K562 (cell line): ENCODE measurements around the gene SLC35F5. TPM values are rescaled to one million over a fixed set of nuclear protein-coding genes. Genes with fewer than 3 reads are reported as not detected.

ENCODE experiments used
- ADNP ChIP-seq: fragments of 200-800 bp; sonication (Bioruptor generic); IDR thresholded peaks from 2 replicates; pipeline ENCODE4 v1.6.1; 2016; ENCODE audit warnings: missing genetic modification characterization, missing compliant biosample characterization
- CREM ChIP-seq: IDR thresholded peaks from 2 replicates; pipeline ENCODE4 v1.6.1; 2014; ENCODE audit warnings: antibody characterized with exemption, low read depth
- OTX1 ChIP-seq: fragments of 450-650 bp; formaldehyde crosslinking; IDR thresholded peaks from 2 replicates; pipeline ENCODE4 v1.4.0; 2022; ENCODE audit warnings: mild to moderate bottlenecking
- PHB2 ChIP-seq: fragments of 450-650 bp; IDR thresholded peaks from 2 replicates; pipeline ENCODE4 v1.6.1; 2017; ENCODE audit warnings: low read depth
- POLR3A ChIP-seq: IDR thresholded peaks from 2 replicates; pipeline ENCODE4 v1.6.1; 2011; ENCODE audit warnings: borderline replicate concordance, mild to moderate bottlenecking, moderate library complexity; ENCODE audit not compliant: insufficient read length, insufficient read depth; ENCODE audit errors: extremely low read depth
- TAF15 ChIP-seq: fragments of 200-400 bp; formaldehyde crosslinking; IDR thresholded peaks from 2 replicates; pipeline ENCODE4 v1.6.1; 2017; ENCODE audit warnings: mild to moderate bottlenecking, low read depth, low read length, moderate library complexity
- TCF7 ChIP-seq: sonication (generic); IDR thresholded peaks from 2 replicates; pipeline ENCODE4 v1.6.1; 2016; ENCODE audit warnings: antibody characterized with exemption, borderline replicate concordance
- ZNF253 ChIP-seq: fragments of 250-450 bp; sonication (Bioruptor Pico); conservative IDR thresholded peaks from 2 replicates; pipeline ENCODE4 v1.6.1; 2021; ENCODE audit warnings: mild to moderate bottlenecking
- ZNF282 ChIP-seq: sonication (generic); formaldehyde crosslinking; IDR thresholded peaks from 2 replicates; pipeline ENCODE4 v1.8.1; 2023; ENCODE audit warnings: missing genetic modification reagents
- ZNF766 ChIP-seq: fragments of 200-800 bp; sonication (Bioruptor generic); conservative IDR thresholded peaks from 2 replicates; pipeline ENCODE4 v1.6.1; 2016; ENCODE audit warnings: missing genetic modification characterization, missing compliant biosample characterization
- polyA plus RNA-seq, 8 experiments: library from polyadenylated mRNA; depleted of rRNA in 4 of 8; stranded (reverse) in 5 of 8; unstranded in 3 of 8; fragments of >200 nt; fragmentation: Nextera tagmentation in 2 of 8; fragmentation: Illumina TruSeq in 1 of 8; extraction: Ambion mirVana in 2 of 8; extraction: Trizol in 1 of 8; gene quantifications; 2 replicates each; pipeline versions ENCODE4 v1.2.1 to v1.2.3, GENCODE V29; 2011 to 2014; ENCODE audit warnings: inconsistent platforms in 1 of 8, missing spikeins in 1 of 8
- total RNA-seq, 7 experiments: library from RNA; depleted of rRNA in 6 of 7; stranded (reverse); fragments of >200 nt in 6 of 7; fragmentation: Illumina TruSeq in 2 of 7; extraction: Trizol in 2 of 7; gene quantifications; 2 replicates each; pipeline versions ENCODE4 v1.2.1 to v1.2.3, GENCODE V29; 2011 to 2021; ENCODE audit warnings: low replicate concordance in 1 of 7
- TF ChIP-seq, protein P1 (sequence below): conservative IDR thresholded peaks from 2 replicates; pipeline ENCODE4 v1.6.1; 2011; ENCODE audit warnings: low read depth, mild to moderate bottlenecking, low read length; ENCODE audit not compliant: control insufficient read depth
- TF ChIP-seq, protein P2 (sequence below), 2 experiments: fragments of 450-650 bp in 1 of 2; IDR thresholded peaks; 2 replicates each; pipeline ENCODE4 v1.6.1; 2011 to 2017; ENCODE audit warnings: low read depth in 2 of 2, antibody characterized with exemption in 1 of 2, borderline replicate concordance in 1 of 2, low read length in 1 of 2, mild to moderate bottlenecking in 1 of 2, mixed read lengths in 1 of 2; ENCODE audit not compliant: control insufficient read depth in 1 of 2
- TF ChIP-seq, protein P3 (sequence below): fragments of 450-650 bp; IDR thresholded peaks from 2 replicates; pipeline ENCODE4 v1.6.1; 2014; ENCODE audit warnings: low read depth, mild to moderate bottlenecking, moderate library complexity, borderline replicate concordance
- TF ChIP-seq, protein P4 (sequence below): sonication (generic); formaldehyde crosslinking; IDR thresholded peaks from 2 replicates; pipeline ENCODE4 v1.5.0; 2020; ENCODE audit warnings: missing genetic modification reagents
- TF ChIP-seq, protein P5 (sequence below): fragments of 250-450 bp; sonication (Bioruptor Pico); IDR thresholded peaks from 2 replicates; pipeline ENCODE4 v1.4.0; 2020; ENCODE audit warnings: borderline replicate concordance
- TF ChIP-seq, protein P6 (sequence below): fragments of 250-450 bp; sonication (Bioruptor Pico); IDR thresholded peaks from 2 replicates; pipeline ENCODE4 v1.8.0; 2022; ENCODE audit warnings: moderate library complexity, mild to moderate bottlenecking, inconsistent platforms

The SLC35F5 gene
- total and polyA plus RNA-seq, 9 of the 15 experiments (the other 6 are each of a cell fraction or from before 2014, with no cell fraction given), result 4.9 to 50.7 (median 30.5) TPM

DNA sequence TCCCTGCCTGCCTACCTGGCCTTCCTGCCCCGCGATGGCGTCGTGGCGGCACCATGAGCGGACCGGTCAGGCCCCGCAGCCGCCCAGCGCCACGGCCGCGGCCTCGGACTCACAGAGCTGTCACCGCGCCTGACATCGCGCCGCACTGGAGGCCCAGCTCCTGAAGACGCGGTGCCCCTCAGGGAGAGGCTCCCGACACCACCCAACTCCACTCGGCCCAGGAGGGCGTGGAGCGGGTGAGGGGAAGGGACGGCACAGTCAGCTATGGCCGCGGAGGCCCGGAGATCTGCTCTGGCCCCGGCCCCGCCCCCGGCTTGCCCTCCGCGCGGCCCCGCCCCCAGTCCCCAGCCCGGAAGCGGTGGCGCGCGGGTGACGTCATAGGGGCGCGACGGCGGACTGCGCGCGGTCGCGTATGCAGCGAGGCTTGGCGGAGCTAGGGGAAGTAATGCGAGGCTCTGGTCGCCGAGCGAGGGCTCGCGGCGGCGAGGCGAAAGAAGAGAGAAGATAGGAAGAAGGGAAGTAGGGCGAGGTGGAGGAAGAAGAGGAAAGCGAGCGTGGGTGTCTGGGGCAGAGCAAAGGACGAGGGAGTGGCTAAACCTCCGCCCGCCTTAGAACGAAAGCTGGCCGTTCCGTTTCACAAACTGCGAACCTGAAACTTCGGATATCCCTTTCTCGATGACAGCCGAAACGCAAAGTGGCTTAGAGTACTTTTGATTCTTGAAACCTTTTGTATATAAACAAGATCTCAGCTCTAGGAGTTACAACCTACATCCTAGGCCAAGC, at the start of gene SLC35F5 (continued):
- TF ChIP-seq, protein P1, sequence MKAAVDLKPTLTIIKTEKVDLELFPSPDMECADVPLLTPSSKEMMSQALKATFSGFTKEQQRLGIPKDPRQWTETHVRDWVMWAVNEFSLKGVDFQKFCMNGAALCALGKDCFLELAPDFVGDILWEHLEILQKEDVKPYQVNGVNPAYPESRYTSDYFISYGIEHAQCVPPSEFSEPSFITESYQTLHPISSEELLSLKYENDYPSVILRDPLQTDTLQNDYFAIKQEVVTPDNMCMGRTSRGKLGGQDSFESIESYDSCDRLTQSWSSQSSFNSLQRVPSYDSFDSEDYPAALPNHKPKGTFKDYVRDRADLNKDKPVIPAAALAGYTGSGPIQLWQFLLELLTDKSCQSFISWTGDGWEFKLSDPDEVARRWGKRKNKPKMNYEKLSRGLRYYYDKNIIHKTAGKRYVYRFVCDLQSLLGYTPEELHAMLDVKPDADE, result peak; percentile 69
- TF ChIP-seq TCF7 (no peak), OTX1 (CRISPR knock-in tag) (0 out of 2 replicates have a peak, but pooled peaks have one; percentile 67), ZNF766 (no peak), ZNF282 (CRISPR knock-in tag) (no peak), PHB2 (no peak), ZNF253 (no peak), TAF15 (no peak), ADNP (no peak), CREM (peak; percentile 99), POLR3A (no peak)
- TF ChIP-seq, protein P2, sequence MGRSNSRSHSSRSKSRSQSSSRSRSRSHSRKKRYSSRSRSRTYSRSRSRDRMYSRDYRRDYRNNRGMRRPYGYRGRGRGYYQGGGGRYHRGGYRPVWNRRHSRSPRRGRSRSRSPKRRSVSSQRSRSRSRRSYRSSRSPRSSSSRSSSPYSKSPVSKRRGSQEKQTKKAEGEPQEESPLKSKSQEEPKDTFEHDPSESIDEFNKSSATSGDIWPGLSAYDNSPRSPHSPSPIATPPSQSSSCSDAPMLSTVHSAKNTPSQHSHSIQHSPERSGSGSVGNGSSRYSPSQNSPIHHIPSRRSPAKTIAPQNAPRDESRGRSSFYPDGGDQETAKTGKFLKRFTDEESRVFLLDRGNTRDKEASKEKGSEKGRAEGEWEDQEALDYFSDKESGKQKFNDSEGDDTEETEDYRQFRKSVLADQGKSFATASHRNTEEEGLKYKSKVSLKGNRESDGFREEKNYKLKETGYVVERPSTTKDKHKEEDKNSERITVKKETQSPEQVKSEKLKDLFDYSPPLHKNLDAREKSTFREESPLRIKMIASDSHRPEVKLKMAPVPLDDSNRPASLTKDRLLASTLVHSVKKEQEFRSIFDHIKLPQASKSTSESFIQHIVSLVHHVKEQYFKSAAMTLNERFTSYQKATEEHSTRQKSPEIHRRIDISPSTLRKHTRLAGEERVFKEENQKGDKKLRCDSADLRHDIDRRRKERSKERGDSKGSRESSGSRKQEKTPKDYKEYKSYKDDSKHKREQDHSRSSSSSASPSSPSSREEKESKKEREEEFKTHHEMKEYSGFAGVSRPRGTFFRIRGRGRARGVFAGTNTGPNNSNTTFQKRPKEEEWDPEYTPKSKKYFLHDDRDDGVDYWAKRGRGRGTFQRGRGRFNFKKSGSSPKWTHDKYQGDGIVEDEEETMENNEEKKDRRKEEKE (IDR thresholded peaks at IDR 0.05; ENCODE audit: borderline replicate concordance in 1 of 2, control insufficient read depth in 1 of 2, low read depth in 2 of 2, low read length in 1 of 2), result no peak
- TF ChIP-seq, protein P3, sequence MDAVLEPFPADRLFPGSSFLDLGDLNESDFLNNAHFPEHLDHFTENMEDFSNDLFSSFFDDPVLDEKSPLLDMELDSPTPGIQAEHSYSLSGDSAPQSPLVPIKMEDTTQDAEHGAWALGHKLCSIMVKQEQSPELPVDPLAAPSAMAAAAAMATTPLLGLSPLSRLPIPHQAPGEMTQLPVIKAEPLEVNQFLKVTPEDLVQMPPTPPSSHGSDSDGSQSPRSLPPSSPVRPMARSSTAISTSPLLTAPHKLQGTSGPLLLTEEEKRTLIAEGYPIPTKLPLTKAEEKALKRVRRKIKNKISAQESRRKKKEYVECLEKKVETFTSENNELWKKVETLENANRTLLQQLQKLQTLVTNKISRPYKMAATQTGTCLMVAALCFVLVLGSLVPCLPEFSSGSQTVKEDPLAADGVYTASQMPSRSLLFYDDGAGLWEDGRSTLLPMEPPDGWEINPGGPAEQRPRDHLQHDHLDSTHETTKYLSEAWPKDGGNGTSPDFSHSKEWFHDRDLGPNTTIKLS, result peak; percentile 76; the same call in 1 of the 2 replicates
- TF ChIP-seq, protein P4, sequence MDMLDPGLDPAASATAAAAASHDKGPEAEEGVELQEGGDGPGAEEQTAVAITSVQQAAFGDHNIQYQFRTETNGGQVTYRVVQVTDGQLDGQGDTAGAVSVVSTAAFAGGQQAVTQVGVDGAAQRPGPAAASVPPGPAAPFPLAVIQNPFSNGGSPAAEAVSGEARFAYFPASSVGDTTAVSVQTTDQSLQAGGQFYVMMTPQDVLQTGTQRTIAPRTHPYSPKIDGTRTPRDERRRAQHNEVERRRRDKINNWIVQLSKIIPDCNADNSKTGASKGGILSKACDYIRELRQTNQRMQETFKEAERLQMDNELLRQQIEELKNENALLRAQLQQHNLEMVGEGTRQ, result no peak
- TF ChIP-seq, protein P5, sequence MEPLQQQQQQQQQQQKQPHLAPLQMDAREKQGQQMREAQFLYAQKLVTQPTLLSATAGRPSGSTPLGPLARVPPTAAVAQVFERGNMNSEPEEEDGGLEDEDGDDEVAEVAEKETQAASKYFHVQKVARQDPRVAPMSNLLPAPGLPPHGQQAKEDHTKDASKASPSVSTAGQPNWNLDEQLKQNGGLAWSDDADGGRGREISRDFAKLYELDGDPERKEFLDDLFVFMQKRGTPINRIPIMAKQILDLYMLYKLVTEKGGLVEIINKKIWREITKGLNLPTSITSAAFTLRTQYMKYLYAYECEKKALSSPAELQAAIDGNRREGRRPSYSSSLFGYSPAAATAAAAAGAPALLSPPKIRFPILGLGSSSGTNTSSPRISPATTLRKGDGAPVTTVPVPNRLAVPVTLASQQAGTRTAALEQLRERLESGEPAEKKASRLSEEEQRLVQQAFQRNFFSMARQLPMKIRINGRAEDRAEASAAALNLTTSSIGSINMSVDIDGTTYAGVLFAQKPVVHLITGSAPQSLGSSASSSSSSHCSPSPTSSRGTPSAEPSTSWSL (CRISPR knock-in tag), result no peak
- TF ChIP-seq, protein P6, sequence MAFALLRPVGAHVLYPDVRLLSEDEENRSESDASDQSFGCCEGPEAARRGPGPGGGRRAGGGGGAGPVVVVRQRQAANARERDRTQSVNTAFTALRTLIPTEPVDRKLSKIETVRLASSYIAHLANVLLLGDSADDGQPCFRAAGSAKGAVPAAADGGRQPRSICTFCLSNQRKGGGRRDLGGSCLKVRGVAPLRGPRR (CRISPR knock-in tag), result no peak
